GM21737 (cell line): ENCODE results near the gene HOXA10.

Source experiments
- ATAC-seq: cut with Tn5 transposase; IDR thresholded peaks from one replicate; pipeline ENCODE4 v1.9.1; 2021; ENCODE audit warnings: mild to moderate bottlenecking, moderate library complexity; ENCODE audit not compliant: unreplicated experiment

HOXA10 gene

GRCh38 chr7:27132978-27133377, 41.1 kb downstream of the HOXA10 start:
- no peak for ATAC-seq

- ATAC-seq: no peak
These were observed 41.9 kb downstream of the HOXA10 start for GRCh38 chr7:27132214-27132613.

DNA sequence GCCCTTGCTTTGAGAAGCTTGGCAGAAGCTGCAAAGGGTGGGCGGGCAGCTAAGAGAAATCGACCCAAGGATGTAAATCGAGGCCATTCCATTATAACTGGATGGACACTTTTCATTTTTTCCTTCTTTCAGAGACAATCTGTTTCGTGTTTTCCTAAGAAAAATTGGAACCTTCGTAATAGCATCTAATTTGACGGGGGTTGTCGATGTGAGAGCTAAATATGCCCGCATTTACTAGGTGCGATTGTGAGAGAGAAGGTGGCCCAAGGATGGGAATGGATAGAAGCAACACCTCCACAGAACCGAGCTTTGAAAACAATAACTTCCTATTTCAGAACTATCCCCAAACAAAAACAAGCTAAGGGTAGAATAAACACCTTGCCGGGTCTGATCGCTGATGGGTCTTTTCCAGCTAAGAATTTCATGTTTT, 42.7 kb downstream of the HOXA10 start:
- ATAC-seq: no peak

DNA sequence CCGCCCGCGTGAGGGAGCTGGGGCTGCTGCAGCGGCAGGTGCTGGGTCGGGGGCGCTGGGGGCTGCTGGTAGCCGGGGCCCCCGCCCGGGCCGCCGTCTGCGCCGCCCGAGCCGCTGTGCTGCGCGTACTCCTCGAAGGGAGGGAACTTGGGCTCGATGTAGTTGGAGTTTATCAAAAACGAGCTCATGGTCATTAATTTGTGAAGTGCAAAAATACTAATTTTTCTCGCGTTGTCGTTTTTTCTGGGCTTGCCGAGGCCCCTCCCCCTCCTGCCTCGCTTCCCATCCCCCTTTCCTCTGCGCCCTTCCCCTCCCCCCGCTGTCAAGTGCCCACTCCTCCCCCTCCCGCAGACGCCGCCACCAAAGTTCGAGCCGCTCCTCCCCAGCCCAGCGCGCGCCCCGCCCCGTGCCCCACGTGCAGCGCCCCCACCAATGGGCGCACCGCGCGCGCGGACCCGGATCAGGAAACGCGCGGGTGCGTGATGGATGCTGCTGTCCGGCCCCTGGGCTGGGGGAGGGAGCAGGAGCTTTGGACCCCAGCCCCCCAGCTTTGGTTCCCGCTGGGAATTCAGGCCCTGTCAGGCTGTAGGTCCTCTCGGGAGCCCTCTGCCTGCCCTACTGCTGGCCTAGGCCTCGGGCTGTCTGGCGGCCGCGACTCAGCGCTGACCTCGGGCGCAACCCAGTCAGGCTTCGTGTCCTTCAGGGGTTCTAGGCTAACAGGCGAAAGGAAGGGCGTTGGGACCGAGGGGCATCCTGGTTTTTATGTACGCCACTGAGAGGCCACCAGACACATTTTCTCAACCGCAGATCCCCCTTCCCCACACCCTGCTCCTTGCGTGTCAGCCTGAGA, 43.4 kb downstream of the HOXA10 start, which contains the start of gene HOXA4:
Gene HOXA4 (minus strand): TSS at position 218 of the 850 bp plus-strand sequence. CDS start 24 bp downstream, at position 194.
- ATAC-seq: no peak

GRCh38 chr7:27129729-27130539, 44.2 kb downstream of the HOXA10 start:
- ATAC-seq: no peak

- no peak for ATAC-seq
These were observed 45.1 kb downstream of the HOXA10 start for GRCh38 chr7:27128776-27129728.

- no peak for ATAC-seq
These were observed 46.1 kb downstream of the HOXA10 start for GRCh38 chr7:27128034-27128433.

DNA sequence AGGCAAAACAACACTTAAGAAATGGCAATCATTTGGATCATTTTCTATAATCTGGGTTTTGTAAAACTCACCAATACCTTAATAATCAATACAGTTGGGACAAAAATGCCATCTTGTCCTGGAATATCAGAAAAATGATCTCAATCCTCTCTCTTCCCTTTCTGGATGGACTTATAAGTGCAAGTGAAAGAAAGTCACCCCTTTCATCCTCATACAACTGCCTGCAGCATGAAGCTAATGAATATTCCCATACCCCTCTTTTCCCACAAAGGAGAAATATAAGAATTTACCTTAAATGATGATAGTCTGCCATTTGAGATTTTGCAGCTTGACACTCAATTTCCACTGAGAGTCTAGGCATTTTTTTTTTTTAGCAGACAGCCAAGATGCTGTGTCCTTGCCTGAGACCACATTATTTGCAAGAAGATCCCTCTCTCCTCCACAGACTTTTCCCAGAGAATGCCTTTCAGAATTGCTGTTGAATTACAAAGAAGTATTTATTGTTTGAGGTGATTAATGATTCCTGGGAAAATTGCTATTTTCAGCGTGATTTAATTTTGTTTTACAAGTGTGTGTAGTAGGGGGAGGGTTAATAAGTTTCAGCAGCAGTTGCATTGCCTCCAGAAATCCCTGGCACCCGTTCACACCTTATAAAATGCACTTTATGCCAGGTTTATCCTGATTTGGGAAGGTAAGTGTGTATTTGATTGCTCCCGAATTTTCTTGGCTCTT, 47.4 kb downstream of the HOXA10 start:
- no peak for ATAC-seq

- ATAC-seq: no peak
These were observed 48.1 kb downstream of the HOXA10 start for GRCh38 chr7:27125986-27126394.

DNA sequence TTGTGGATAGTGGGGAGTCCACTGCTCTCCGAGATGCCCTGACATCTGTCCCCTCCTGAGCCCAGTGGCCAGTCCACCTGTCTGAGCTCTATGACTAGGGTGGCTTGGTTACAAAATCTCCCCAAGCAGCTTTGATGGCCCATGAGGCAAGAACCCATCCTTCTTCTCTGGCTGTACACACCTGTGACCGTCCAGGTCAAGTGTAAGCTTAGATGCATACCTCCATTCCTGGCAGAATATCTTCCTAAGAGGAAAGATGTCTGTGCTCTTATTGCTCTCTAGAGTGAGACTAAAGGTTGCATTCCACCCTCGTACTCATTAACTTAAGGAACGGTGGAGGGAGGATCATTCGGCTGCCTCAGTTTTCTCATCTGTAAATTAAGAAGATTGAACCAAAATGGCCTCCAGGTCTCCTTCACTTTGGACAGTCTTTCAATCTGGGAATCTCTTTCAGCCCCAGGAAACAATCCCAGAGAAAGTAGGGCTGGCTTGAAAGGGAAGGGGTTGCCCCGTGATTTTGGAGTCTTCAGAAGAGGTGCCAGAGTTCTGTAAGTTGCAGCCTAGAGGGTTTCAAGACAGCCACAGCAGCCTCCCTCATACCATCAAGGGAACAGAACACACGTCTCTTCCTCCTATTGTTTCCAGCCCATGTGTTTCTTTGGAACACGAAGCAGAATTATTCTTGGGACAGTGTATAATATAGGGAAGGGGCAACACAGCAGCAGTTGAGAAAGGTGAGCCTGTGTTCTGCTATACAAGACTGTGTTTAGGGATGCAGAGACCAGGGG, 49.0 kb downstream of the HOXA10 start:
- no peak for ATAC-seq

- ATAC-seq: no peak
These were observed 49.8 kb downstream of the HOXA10 start for GRCh38 chr7:27124096-27124901.

DNA sequence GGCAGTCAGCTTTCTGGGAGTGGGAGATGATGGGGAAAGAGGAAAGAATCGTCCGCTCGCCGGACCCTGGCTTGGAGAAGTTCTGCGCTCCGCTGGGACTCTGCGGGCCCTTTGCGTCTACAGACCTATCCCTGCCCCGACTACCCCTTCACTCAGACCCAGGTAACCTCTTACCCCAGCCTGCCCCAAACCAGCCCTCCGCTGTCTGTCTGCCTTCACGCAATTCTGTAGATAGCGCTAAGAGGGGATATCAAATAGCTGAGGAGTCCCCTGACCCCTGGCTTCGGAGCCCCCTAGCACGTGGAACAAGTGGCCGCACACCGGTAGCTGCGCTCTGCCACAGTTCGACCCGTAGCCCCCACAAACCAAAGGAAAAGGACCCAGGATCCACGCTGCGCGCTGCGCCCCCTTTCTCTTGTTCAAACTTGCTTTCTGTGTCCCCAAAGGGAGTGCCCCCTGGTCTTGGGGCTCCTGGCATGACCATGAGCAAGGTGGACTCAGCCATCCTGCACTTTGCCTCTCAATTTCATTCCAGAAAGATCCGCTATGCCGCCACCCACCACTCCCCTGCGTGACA, 50.6 kb downstream of the HOXA10 start:
- no peak for ATAC-seq

DNA sequence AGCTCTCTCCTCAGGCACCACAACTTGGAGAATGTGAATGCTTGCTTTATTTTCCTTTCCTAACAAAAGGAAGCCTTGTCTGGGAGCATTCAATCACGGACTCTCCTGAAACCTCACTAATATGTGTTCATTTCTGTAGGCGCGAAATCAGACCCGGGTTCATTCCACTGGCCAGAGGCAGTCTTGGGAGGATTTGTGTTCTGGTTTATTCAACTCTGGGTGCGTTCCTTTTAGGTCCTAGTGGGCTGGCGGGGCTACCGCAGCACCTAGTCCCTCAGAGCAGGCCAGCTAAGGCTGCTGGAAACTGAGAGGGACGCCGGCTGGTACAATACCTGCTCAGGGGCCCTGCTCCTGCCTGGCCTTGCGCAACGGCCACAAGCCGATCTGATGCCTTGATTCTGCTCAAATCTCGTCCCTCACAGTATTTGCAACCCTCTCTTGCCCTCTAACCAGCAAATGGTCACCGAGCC, 51.1 kb downstream of the HOXA10 start:
- ATAC-seq: no peak

- ATAC-seq: no peak
These were observed 51.8 kb downstream of the HOXA10 start for GRCh38 chr7:27122077-27122910.

GRCh38 chr7:27121684-27122076, 52.4 kb downstream of the HOXA10 start:
- ATAC-seq: no peak
